Smooth muscle cell (in vitro differentiated cells): ENCODE results near the gene SLC4A5. TPM values are rescaled to one million over a fixed set of nuclear protein-coding genes. Genes with fewer than 3 reads are reported as not detected.
A peak's percentile ranks its signal among the peaks of the same experiment; 100 is the strongest.
"Not testable (repeated sequence)": the region's sequence is repeated elsewhere in the genome, so short reads cannot be mapped to it uniquely, and the experiment has no call there.

ENCODE experiments used
- DNase-seq: peaks from one replicate; lab custom pipeline; 2025; ENCODE audit not compliant: unreplicated experiment; lab: John Stamatoyannopoulos, UW
- H2AFZ ChIP-seq: fragments of 200-600 bp; sonication (generic); 2 replicates; pipeline ENCODE4 v1.6.0; 2016; ENCODE audit warnings: antibody characterized with exemption, low read depth, mild to moderate bottlenecking
- H3F3A ChIP-seq: fragments of 200-600 bp; sonication (generic); 2 replicates; pipeline ENCODE4 v1.6.0; 2017; ENCODE audit warnings: antibody characterized with exemption, low read depth
- H3K27ac ChIP-seq: fragments of 200-600 bp; sonication (generic); 2 replicates; pipeline ENCODE4 v1.5.1; 2016; ENCODE audit warnings: low read depth, mild to moderate bottlenecking
- H3K27me3 ChIP-seq: fragments of 200-600 bp; sonication (generic); 2 replicates; pipeline ENCODE4 v1.6.1; 2016; ENCODE audit warnings: low read depth, mild to moderate bottlenecking
- H3K36me3 ChIP-seq: fragments of 200-600 bp; sonication (generic); 2 replicates; pipeline ENCODE4 v1.5.1; 2016; ENCODE audit warnings: low read depth
- H3K4me1 ChIP-seq: fragments of 200-600 bp; sonication (generic); 2 replicates; pipeline ENCODE4 v1.5.1; 2016; ENCODE audit warnings: low read depth
- H3K4me2 ChIP-seq: fragments of 200-600 bp; sonication (generic); 2 replicates; pipeline ENCODE4 v1.6.0; 2016; ENCODE audit warnings: mild to moderate bottlenecking
- H3K4me3 ChIP-seq: fragments of 200-600 bp; sonication (generic); 2 replicates; pipeline ENCODE4 v1.5.1; 2016; ENCODE audit warnings: mild to moderate bottlenecking
- H3K79me2 ChIP-seq: fragments of 200-600 bp; sonication (generic); 2 replicates; pipeline ENCODE4 v1.6.0; 2016; ENCODE audit warnings: low read depth, mild to moderate bottlenecking
- H3K9ac ChIP-seq: fragments of 200-600 bp; sonication (generic); 2 replicates; pipeline ENCODE4 v1.6.0; 2016; ENCODE audit warnings: low read depth
- H3K9me3 ChIP-seq: fragments of 200-600 bp; sonication (generic); replicated peaks from 2 replicates; pipeline ENCODE4 v1.5.1; 2016; ENCODE audit warnings: low read depth
- H4K20me1 ChIP-seq: fragments of 200-600 bp; sonication (generic); 2 replicates; pipeline ENCODE4 v1.6.0; 2016; ENCODE audit warnings: low read depth
- WGBS: methylation state at CpG from one replicate; pipeline ENCODE4 v1.1.7; 2016; ENCODE audit warnings: low lambda C conversion rate; 5-methylcytosine and 5-hydroxymethylcytosine counted together
- polyA plus RNA-seq: library from polyadenylated mRNA; unstranded; fragments of >200 nt; fragmentation: Nextera tagmentation; extraction: Ambion mirVana; gene quantifications from 2 replicates; pipeline ENCODE4 v1.2.1, GENCODE V29; 2016
- total RNA-seq: library from RNA; depleted of rRNA; stranded (reverse); fragments of >200 nt; gene quantifications from 2 replicates; pipeline ENCODE4 v1.2.3, GENCODE V29; 2014
- TF ChIP-seq, protein P1 (sequence below): fragments of 200-600 bp; sonication (generic); IDR thresholded peaks from 2 replicates; pipeline ENCODE4 v1.5.1; 2017; ENCODE audit warnings: borderline replicate concordance, mild to moderate bottlenecking, antibody characterized with exemption; ENCODE audit not compliant: insufficient read depth, poor library complexity, severe bottlenecking

Gene SLC4A5
- total and polyA plus RNA-seq, 2 experiments from 2014 or later, result 0.46 to 0.99 TPM

DNA sequence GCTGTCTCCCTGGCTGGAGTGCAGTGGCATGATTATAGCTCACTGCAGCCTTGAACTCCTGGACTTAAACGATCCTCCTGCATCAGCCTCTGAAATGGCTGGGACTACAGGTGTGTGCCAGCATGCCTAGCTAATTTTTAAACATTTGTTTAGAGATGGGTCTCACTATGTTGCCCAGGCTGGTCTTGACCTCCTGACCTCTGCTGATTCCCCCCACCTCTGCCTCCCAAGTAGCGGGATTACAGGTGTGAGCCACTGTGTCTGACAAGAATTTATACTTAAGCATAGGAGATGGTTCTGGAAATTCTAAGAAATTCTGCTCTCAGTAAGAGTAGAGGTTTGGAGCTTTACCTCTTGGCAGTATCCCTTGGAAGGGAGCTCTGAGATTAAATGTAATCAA is 126.6 kb downstream of the SLC4A5 start:
- TF ChIP-seq, protein P1, sequence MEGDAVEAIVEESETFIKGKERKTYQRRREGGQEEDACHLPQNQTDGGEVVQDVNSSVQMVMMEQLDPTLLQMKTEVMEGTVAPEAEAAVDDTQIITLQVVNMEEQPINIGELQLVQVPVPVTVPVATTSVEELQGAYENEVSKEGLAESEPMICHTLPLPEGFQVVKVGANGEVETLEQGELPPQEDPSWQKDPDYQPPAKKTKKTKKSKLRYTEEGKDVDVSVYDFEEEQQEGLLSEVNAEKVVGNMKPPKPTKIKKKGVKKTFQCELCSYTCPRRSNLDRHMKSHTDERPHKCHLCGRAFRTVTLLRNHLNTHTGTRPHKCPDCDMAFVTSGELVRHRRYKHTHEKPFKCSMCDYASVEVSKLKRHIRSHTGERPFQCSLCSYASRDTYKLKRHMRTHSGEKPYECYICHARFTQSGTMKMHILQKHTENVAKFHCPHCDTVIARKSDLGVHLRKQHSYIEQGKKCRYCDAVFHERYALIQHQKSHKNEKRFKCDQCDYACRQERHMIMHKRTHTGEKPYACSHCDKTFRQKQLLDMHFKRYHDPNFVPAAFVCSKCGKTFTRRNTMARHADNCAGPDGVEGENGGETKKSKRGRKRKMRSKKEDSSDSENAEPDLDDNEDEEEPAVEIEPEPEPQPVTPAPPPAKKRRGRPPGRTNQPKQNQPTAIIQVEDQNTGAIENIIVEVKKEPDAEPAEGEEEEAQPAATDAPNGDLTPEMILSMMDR, result no peak
- Histone ChIP-seq H3K4me3 (no peak overlapping the region), H3K9me3 (no peaks in the 10 kb centered on the region), H4K20me1 (peaks cover 33% of the 10 kb centered on the region), H3K27me3 (no peaks in the 10 kb centered on the region), H3K79me2 (peaks cover 7% of the 10 kb centered on the region), H3K4me1 (no peaks in the 10 kb centered on the region), H3K4me2 (no peak overlapping the region), H3K36me3 (peaks cover 15% of the 10 kb centered on the region), H3K27ac (no peak overlapping the region), H3F3A (peaks cover 14% of the 10 kb centered on the region), H2AFZ (no peak overlapping the region), H3K9ac (no peak overlapping the region)
- WGBS, result 97% methylated on average over 2 of the region's 2 CpGs
- DNase-seq, result no peak

DNA sequence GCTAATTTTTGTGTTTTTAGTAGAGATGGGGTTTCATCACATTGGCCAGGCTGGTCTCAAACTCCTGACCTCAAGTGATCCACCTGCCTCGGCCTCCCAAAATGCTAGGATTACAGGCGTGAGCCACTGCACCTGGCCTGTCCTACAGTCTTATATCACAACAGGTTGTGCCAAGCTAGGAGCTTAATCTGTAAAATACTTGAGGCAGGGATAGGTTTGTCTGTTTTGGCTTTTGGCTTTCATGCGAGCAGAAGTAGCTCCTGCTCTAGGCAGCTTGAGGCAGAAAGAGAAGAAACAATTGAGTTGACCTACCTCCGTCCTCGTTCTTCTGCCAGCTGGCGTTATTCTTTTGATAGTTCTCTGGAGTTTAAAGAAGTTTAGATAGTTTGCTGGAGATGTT is 127.4 kb downstream of the SLC4A5 start:
- H3K27me3 ChIP-seq, H3K4me3 ChIP-seq, H3K9me3 ChIP-seq, H2AFZ ChIP-seq, H3K4me2 ChIP-seq, H3K9ac ChIP-seq, H3K4me1 ChIP-seq, DNase-seq, H3K27ac ChIP-seq: not testable (repeated sequence)
- H3F3A ChIP-seq, result peaks cover 14% of the 10 kb centered on the region
- H3K36me3 ChIP-seq, result peaks cover 15% of the 10 kb centered on the region
- WGBS, result 97% methylated on average over 6 of the region's 6 CpGs
- H3K79me2 ChIP-seq, result peaks cover 13% of the 10 kb centered on the region
- H4K20me1 ChIP-seq, result peaks cover 34% of the 10 kb centered on the region

DNA sequence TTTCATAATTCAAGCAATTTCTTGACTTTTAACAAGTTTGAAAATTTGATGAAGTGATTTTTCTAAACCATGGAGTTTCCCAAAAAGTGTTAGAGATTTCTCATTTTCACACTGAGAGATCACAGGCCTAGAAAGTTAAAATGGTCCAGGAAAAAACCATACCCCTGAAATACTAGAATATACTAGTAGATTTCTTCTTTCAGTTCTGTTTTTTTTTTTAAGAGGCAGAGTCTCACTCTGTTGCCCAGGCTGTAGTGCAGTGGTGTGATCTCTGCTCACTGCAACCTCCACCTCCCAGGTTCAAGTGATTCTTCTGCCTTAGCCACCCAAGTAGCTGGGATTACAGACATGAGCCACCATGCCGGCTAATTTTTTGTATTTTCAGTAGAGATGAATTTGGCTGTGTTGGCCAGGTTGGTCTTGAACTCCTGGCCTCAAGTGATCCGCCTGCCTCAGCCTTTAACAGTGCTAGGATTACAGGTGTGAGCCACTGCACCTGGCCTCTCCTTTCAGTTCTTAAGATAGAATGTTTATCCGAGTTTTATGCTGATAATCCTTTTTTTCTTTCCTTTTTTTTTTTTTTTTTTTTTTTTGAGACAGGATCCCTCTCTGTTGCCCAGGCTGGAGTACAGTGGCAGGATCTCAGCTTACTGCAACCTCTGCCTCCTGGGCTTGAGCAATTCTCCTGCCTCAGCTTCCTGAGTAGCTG is 130.4 kb downstream of the SLC4A5 start:
- no peak overlapping the region for H3K4me3 ChIP-seq
- no peaks in the 10 kb centered on the region for H3K4me1 ChIP-seq
- H3K27me3 ChIP-seq, result no peaks in the 10 kb centered on the region
- H3K4me2 ChIP-seq, result no peak overlapping the region
- peaks cover 16% of the 10 kb centered on the region for H3F3A ChIP-seq
- DNase-seq, result no peak
- H3K27ac ChIP-seq, result no peak overlapping the region
- no peak overlapping the region for H2AFZ ChIP-seq
- H4K20me1 ChIP-seq, result peaks cover 63% of the 10 kb centered on the region
- WGBS, result 98% methylated on average over 3 of the region's 3 CpGs
- H3K79me2 ChIP-seq, result peaks cover 38% of the 10 kb centered on the region
- no peak overlapping the region for H3K9ac ChIP-seq
- H3K9me3 ChIP-seq, result no peaks in the 10 kb centered on the region
- H3K36me3 ChIP-seq, result peaks cover 15% of the 10 kb centered on the region
- TF ChIP-seq, protein P1, result no peak

DNA sequence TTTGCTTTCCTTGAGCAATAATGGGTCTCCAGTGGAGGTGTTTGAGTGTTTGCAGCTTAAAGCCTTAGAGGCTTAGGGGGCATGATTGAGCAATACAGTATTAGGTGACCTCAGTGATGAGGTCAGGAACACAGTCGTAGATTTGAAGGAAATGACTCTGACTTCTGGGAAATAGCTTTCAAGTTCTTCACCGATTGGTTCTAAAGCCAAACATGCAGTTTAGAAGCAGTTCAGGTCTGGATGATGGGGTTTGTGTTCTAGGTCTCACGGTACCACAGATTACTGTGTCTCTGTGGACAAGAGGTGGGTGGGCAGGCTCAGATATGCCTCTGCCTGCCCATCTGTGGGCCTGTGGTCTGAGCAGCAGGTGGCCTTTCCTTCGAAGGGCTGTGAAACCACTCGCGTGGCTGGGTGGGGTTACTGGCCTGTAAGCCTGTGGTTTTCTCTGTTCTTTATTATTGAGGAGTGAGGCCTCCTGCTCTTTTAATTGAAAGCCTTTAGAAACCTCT is 137.0 kb downstream of the SLC4A5 start:
- no peak overlapping the region for H3K9ac ChIP-seq
- H3K4me1 ChIP-seq, result peaks cover 7% of the 10 kb centered on the region
- H3K4me2 ChIP-seq, result peak overlapping the region; percentile 26
- peak overlapping the region; percentile 45 for H3K27ac ChIP-seq
- no peak for DNase-seq
- no peaks in the 10 kb centered on the region for H3K9me3 ChIP-seq
- H4K20me1 ChIP-seq, result peaks cover 96% of the 10 kb centered on the region
- H3K27me3 ChIP-seq, result no peaks in the 10 kb centered on the region
- WGBS, result 30% methylated on average over 6 of the region's 6 CpGs
- no peak overlapping the region for H2AFZ ChIP-seq
- no peaks in the 10 kb centered on the region for H3K36me3 ChIP-seq
- peaks cover 95% of the 10 kb centered on the region for H3K79me2 ChIP-seq
- TF ChIP-seq, protein P1, result no peak
- no peak overlapping the region for H3K4me3 ChIP-seq
- H3F3A ChIP-seq, result peaks cover 9% of the 10 kb centered on the region
